Activated effector memory CD4-positive, alpha-beta T cell treated with anti-CD3 and anti-CD28 coated beads, Interleukin-2, amount 50 U/mL, for 16 hours (primary cell): Measurements from ENCODE around the gene NDRG4.

Experiments used
- DNase-seq: peaks from one replicate; pipeline ENCODE4 v3.0.0-alpha.2; 2020

Gene NDRG4

GRCh38 chr16:58499615-58500351 lies at the start of gene NDRG4:
NDRG4 (plus strand) TSS chr16:58500143; CDS start chr16:58500249, 106 bp downstream.
- no peak for DNase-seq

- no peak for DNase-seq
Measured at GRCh38 chr16:58450590-58450989, 49.4 kb upstream of the NDRG4 start.

- no peak for DNase-seq
Measured at GRCh38 chr16:58451265-58451689, 48.7 kb upstream of the NDRG4 start.

GRCh38 chr16:58451945-58452401 lies 48.0 kb upstream of the NDRG4 start:
- DNase-seq, result no peak

- DNase-seq, result no peak
Measured at GRCh38 chr16:58452640-58453039, 47.3 kb upstream of the NDRG4 start.

GRCh38 chr16:58454178-58454577 lies 45.8 kb upstream of the NDRG4 start:
- no peak for DNase-seq

- no peak for DNase-seq
Measured at GRCh38 chr16:58454856-58455255, 45.1 kb upstream of the NDRG4 start.

GRCh38 chr16:58455750-58456149 lies 44.2 kb upstream of the NDRG4 start:
- no peak for DNase-seq

GRCh38 chr16:58456193-58456592 lies 43.8 kb upstream of the NDRG4 start:
- DNase-seq, result no peak

GRCh38 chr16:58458606-58459343 lies 41.2 kb upstream of the NDRG4 start:
- DNase-seq, result no peak

GRCh38 chr16:58459344-58460218 lies 40.4 kb upstream of the NDRG4 start:
- DNase-seq, result peak; percentile 83

- DNase-seq, result no peak
Measured at GRCh38 chr16:58460219-58460610, 39.7 kb upstream of the NDRG4 start.

- no peak for DNase-seq
Measured at GRCh38 chr16:58461056-58461455, 38.9 kb upstream of the NDRG4 start.

GRCh38 chr16:58461640-58462039 lies 38.3 kb upstream of the NDRG4 start:
- no peak for DNase-seq

- DNase-seq, result no peak
Measured at GRCh38 chr16:58462089-58462488, 37.9 kb upstream of the NDRG4 start.

GRCh38 chr16:58462499-58462996 lies 37.4 kb upstream of the NDRG4 start:
- DNase-seq, result no peak

- no peak for DNase-seq
Measured at GRCh38 chr16:58462997-58463941, 36.7 kb upstream of the NDRG4 start.

- no peak for DNase-seq
Measured at GRCh38 chr16:58464047-58464915, 35.7 kb upstream of the NDRG4 start.

GRCh38 chr16:58464916-58465731 lies 34.8 kb upstream of the NDRG4 start:
- DNase-seq, result no peak

GRCh38 chr16:58465817-58466216 lies 34.1 kb upstream of the NDRG4 start:
- DNase-seq, result no peak
